Bronchial epithelial cell (primary cell): Measurements from ENCODE around the gene MTX1. TPM values are rescaled to one million over a fixed set of nuclear protein-coding genes. Genes with fewer than 3 reads are reported as not detected.

ENCODE experiments used
- DNase-seq: peaks from one replicate; pipeline ENCODE4 v3.0.0-alpha.2; 2010; ENCODE audit warnings: low read depth
- FAIRE-seq: peaks from 2 replicates; lab custom pipeline; 2011; peaks lifted over from hg19 to GRCh38; lab: Jason Lieb, UNC
- H3K27me3 ChIP-seq: 2 replicates; pipeline ENCODE4 v1.5.1; 2011; ENCODE audit warnings: low read length; ENCODE audit not compliant: control insufficient read depth, insufficient read depth
- H3K36me3 ChIP-seq: 2 replicates; pipeline ENCODE4 v1.5.1; 2011; ENCODE audit warnings: low read length; ENCODE audit not compliant: control insufficient read depth, insufficient read depth
- H3K4me3 ChIP-seq: 2 replicates; pipeline ENCODE4 v1.5.1; 2011; ENCODE audit warnings: mild to moderate bottlenecking, low read depth, low read length, control low read depth
- total RNA-seq: library from RNA; depleted of rRNA; stranded (reverse); fragments of >200 nt; gene quantifications from 2 replicates; pipeline ENCODE4 v1.2.1, GENCODE V29; 2014
- TF ChIP-seq, protein P1 (sequence below): IDR thresholded peaks from 2 replicates; pipeline ENCODE4 v1.5.1; 2011; ENCODE audit warnings: mild to moderate bottlenecking, moderate library complexity, low read length, control low read depth, inconsistent platforms; ENCODE audit not compliant: insufficient read depth, severe bottlenecking

MTX1 gene
- total RNA-seq, 1 donor from 2014 or later: 48.4 TPM

DNA sequence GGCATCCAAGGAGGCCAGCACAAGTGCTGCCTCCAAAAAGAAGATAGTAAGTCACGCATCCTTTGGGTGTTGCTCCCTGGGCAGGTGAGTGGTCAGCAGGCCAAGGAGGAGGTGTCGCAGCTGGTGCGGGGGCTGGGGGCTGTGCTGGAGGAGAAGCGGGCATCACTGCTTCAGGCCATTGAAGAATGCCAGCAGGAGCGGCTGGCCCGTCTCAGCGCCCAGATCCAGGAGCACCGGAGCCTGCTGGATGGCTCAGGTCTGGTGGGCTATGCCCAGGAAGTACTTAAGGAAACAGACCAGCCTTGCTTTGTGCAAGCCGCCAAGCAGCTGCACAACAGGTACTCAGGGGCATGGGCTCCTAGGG, 30.6 kb upstream of the MTX1 start:
- no peaks in the 10 kb centered on the region for H3K27me3 ChIP-seq
- no peaks in the 10 kb centered on the region for H3K36me3 ChIP-seq
- no peak for FAIRE-seq
- TF ChIP-seq, protein P1, sequence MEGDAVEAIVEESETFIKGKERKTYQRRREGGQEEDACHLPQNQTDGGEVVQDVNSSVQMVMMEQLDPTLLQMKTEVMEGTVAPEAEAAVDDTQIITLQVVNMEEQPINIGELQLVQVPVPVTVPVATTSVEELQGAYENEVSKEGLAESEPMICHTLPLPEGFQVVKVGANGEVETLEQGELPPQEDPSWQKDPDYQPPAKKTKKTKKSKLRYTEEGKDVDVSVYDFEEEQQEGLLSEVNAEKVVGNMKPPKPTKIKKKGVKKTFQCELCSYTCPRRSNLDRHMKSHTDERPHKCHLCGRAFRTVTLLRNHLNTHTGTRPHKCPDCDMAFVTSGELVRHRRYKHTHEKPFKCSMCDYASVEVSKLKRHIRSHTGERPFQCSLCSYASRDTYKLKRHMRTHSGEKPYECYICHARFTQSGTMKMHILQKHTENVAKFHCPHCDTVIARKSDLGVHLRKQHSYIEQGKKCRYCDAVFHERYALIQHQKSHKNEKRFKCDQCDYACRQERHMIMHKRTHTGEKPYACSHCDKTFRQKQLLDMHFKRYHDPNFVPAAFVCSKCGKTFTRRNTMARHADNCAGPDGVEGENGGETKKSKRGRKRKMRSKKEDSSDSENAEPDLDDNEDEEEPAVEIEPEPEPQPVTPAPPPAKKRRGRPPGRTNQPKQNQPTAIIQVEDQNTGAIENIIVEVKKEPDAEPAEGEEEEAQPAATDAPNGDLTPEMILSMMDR: no peak
- DNase-seq: no peak
- no peak overlapping the region for H3K4me3 ChIP-seq

DNA sequence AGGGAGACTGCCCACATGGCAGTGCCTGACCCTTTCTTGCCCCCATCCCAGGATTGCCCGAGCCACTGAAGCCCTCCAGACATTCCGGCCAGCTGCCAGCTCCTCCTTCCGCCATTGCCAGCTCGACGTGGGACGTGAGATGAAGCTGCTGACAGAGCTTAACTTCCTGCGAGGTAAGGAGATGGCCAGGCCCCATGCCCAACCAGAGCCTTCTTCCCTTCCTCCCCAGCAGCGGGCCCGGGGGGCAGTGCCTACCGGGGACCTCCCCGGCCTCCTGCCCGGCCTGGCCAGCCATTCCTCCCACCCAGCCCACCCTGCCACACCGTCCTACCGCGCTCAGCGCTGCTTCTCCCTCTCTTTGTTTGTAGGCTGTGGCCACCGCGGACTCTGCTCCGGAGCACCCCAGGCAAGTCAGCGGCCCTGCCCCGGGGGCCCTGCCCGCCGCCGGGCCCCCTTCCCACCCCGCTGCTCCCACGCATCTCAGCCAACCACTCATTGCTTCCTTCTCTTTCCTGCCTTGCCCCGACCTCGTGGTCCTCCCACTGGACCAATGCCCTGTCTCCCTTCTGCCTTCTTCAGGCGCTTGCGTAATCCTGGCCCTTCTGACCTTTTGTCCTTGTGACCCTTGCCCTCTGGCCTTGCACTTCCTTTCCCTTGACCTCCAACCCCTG, 29.9 kb upstream of the MTX1 start:
- FAIRE-seq: no peak
- TF ChIP-seq, protein P1: no peak

DNA sequence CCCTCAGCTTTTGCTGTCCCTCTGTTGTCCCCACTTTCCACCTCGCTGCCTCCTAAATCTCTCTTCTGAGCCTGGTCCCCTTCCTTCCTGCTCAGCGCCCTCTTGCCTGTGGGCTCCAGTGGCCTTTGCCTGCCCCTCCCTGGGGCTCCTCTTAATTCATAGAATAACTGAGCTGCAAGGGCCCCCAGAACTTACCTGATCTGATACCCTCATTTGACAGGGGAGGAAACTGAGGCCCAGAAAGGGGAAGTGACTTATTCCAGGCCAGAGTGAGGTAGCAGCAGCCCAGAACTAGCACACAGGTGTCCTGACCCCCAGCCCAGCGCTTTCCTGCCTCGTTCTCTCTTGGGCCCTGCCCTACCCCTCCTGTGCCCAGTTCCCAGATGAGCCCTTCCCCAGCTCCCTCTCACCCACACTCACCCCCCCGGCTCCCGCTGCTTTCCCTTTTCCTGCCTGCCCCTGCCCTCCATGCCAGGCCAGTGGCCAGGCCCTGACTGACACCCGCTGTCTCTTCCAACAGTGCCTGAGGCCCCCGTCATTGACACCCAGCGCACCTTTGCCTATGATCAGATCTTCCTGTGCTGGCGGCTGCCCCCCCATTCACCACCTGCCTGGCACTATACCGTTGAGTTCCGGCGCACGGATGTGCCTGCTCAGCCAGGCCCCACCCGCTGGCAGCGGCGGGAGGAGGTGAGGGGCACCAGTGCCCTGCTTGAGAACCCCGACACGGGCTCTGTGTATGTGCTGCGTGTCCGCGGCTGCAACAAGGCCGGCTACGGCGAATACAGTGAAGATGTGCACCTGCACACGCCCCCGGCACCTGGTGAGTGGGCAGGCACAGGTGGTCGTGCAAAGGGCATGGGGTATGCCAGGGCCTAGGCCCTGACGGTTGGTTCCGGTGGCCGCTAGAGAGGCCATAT, 29.1 kb upstream of the MTX1 start:
- FAIRE-seq (no peak), DNase-seq (no peak)
- no peaks in the 10 kb centered on the region for H3K27me3 ChIP-seq
- no peaks in the 10 kb centered on the region for H3K36me3 ChIP-seq
- H3K4me3 ChIP-seq: no peak overlapping the region
- TF ChIP-seq, protein P1: no peak

More for the DNA sequence above, 29.9 kb upstream of the MTX1 start:
- no peaks in the 10 kb centered on the region for H3K27me3 ChIP-seq
- DNase-seq: no peak
- no peak overlapping the region for H3K4me3 ChIP-seq
- no peaks in the 10 kb centered on the region for H3K36me3 ChIP-seq

DNA sequence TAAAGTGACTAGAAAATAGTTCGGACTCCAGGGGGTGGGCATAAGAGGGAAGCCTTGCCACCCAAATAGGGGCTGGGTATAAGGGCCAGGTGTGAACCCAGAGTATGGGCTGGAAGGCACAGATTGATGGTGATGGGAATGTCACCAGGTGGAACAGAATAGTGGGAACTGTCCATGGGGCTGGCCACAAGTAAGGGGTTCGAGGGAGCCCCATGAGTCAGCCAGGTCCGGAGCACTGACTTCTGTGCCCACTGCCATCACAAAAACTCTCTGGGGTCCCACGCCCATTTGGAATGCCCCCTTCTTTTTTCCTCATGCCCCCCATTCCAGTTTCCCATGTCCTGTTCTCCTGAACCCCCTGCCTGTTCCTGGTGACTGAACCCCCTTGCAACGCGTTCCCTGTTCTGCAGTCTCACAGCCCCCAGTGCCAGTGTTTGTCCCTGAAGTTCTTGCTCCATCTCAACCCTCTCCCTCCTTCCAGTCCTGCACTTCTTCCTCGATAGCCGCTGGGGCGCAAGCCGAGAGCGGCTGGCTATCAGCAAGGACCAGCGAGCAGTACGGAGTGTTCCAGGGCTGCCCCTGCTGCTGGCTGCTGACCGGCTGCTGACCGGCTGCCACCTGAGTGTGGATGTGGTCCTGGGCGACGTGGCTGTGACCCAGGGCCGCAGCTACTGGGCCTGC, 27.0 kb upstream of the MTX1 start:
- Histone ChIP-seq H3K4me3 (no peak overlapping the region), H3K27me3 (no peaks in the 10 kb centered on the region), H3K36me3 (no peaks in the 10 kb centered on the region)
- no peak for DNase-seq
- TF ChIP-seq, protein P1: no peak
- no peak for FAIRE-seq

DNA sequence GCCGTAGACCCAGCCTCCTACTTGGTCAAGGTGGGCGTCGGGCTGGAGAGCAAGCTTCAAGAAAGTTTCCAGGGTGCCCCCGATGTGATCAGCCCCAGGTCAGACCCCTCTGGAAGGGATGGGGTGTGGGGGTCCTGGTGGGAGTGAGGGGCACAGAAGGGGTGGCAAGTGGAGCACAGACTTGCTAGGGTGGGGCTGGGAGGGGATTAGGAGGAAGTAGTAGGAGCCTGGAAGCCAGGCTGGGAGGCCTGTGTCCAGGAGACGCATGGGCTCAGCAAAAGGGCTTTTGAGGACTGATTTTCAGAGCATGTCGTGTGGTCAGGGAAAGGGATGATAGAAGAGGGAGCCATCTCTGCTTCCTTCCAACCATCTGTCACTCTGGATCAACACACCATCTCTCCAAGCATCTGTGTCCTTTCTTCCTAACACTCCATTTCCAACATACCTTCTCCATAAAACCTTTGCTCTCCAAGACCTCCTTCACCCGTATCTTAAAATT, 26.4 kb upstream of the MTX1 start:
- TF ChIP-seq, protein P1: no peak
- H3K36me3 ChIP-seq: no peaks in the 10 kb centered on the region
- H3K4me3 ChIP-seq: no peak overlapping the region
- no peaks in the 10 kb centered on the region for H3K27me3 ChIP-seq
- DNase-seq: no peak
- FAIRE-seq: peak; percentile 40
